Endothelial cell of umbilical vein (primary cell): ENCODE measurements around the gene MAP1LC3C. TPM values are rescaled to one million over a fixed set of nuclear protein-coding genes. Genes with fewer than 3 reads are reported as not detected.

Experiments used
- BruUV-seq: library from RNA; stranded (reverse); fragments of 400-500 nt; replicated peaks from 2 replicates; lab custom pipeline; 2021; lab: Mats Ljungman, UMichigan
- CTCF ChIA-PET: fragments of 300-600, 350-600 bp; sonication (Branson Sonifier 250); formaldehyde crosslinking; loops from one replicate; lab custom pipeline; 2021; ENCODE audit warnings: antibody characterized with exemption, inconsistent platforms; lab: Charles Lee
- POLR2A ChIA-PET: fragments of 300-600, 350-600 bp; sonication (Branson Sonifier 250); formaldehyde crosslinking; loops from one replicate; lab custom pipeline; 2021; ENCODE audit warnings: antibody characterized with exemption, inconsistent platforms; lab: Charles Lee
- DNase-seq: peaks from one replicate; pipeline ENCODE4 v3.0.0-alpha.2; 2011; ENCODE audit warnings: low read depth, low spot score
- FAIRE-seq: peaks from 2 replicates; lab custom pipeline; 2011; peaks lifted over from hg19 to GRCh38; lab: Jason Lieb, UNC
- H2AFZ ChIP-seq: 2 replicates; pipeline ENCODE4 v1.6.0; 2012; ENCODE audit warnings: low read depth, low read length, control low read depth, inconsistent platforms
- H3K27ac ChIP-seq: 2 replicates; pipeline ENCODE4 v1.5.1; 2011; ENCODE audit warnings: low read depth, mild to moderate bottlenecking, control low read depth, low read length, moderate library complexity; ENCODE audit not compliant: insufficient read depth
- H3K27me3 ChIP-seq, 2 experiments: 2 replicates each; pipeline versions ENCODE4 v1.6.0 to v1.6.1; 2011; ENCODE audit warnings: low read length in 2 of 2, mixed read lengths in 1 of 2; ENCODE audit not compliant: control insufficient read depth in 2 of 2, insufficient read depth in 2 of 2
- H3K36me3 ChIP-seq, 2 experiments: 2 replicates in 1 of 2; 3 replicates in 1 of 2; pipeline ENCODE4 v1.5.1; 2011; ENCODE audit warnings: low read length in 2 of 2, mild to moderate bottlenecking in 1 of 2, moderate library complexity in 1 of 2; ENCODE audit not compliant: control insufficient read depth in 2 of 2, insufficient read depth in 2 of 2; ENCODE audit errors: extremely low read depth in 1 of 2
- H3K4me1 ChIP-seq: 3 replicates; pipeline ENCODE4 v1.5.1; 2011; ENCODE audit warnings: mild to moderate bottlenecking, low read length; ENCODE audit not compliant: control insufficient read depth, insufficient read depth; ENCODE audit errors: extremely low read depth
- H3K4me2 ChIP-seq: 2 replicates; pipeline ENCODE4 v1.6.1; 2011; ENCODE audit warnings: low read length, control low read depth, mixed read lengths; ENCODE audit not compliant: insufficient read depth
- H3K4me3 ChIP-seq, 3 experiments: fragments of 200-600 bp in 1 of 3; sonication (generic), shearing (Covaris generic) in 1 of 3; replicated peaks in 1 of 3; 2 replicates each; pipeline ENCODE4 v1.5.1; 2011 to 2016; ENCODE audit warnings: control low read depth in 3 of 3, low read length in 3 of 3, mild to moderate bottlenecking in 2 of 3, inconsistent platforms in 1 of 3, low read depth in 1 of 3, moderate library complexity in 1 of 3; ENCODE audit not compliant: insufficient read depth in 1 of 3
- H3K79me2 ChIP-seq: 2 replicates; pipeline ENCODE4 v1.6.0; 2012; ENCODE audit warnings: low read length, inconsistent platforms; ENCODE audit not compliant: control insufficient read depth, insufficient read depth
- H3K9ac ChIP-seq: replicated peaks from 2 replicates; pipeline ENCODE3; 2011; ENCODE audit warnings: low read length, control low read depth; ENCODE audit not compliant: insufficient read depth; ENCODE audit errors: extremely low read depth
- H3K9me1 ChIP-seq: replicated peaks from 3 replicates; pipeline ENCODE4 v1.6.0; 2011; ENCODE audit warnings: mild to moderate bottlenecking, low read length; ENCODE audit not compliant: control insufficient read depth, insufficient read depth; ENCODE audit errors: extremely low read depth
- H3K9me3 ChIP-seq: replicated peaks from 2 replicates; pipeline ENCODE4 v1.5.1; 2012; ENCODE audit warnings: low read length, inconsistent platforms; ENCODE audit not compliant: control insufficient read depth, insufficient read depth
- H4K20me1 ChIP-seq: replicated peaks from 2 replicates; pipeline ENCODE3; 2011; ENCODE audit warnings: mild to moderate bottlenecking, low read length; ENCODE audit not compliant: control insufficient read depth, insufficient read depth; ENCODE audit errors: extremely low read depth
- EZH2 ChIP-seq: IDR thresholded peaks from 2 replicates; pipeline ENCODE4 v1.6.1; 2012; ENCODE audit warnings: borderline replicate concordance, low read depth, mild to moderate bottlenecking, moderate library complexity, low read length, inconsistent platforms; ENCODE audit not compliant: severe bottlenecking
- FOS ChIP-seq: IDR thresholded peaks from 2 replicates; pipeline ENCODE4 v1.6.1; 2011; ENCODE audit warnings: mild to moderate bottlenecking, low read length, moderate library complexity, borderline replicate concordance; ENCODE audit not compliant: insufficient read depth
- GATA2 ChIP-seq: IDR thresholded peaks from 2 replicates; pipeline ENCODE4 v1.7.0; 2011; ENCODE audit warnings: low read depth, mild to moderate bottlenecking, moderate library complexity, mixed read lengths, low read length; ENCODE audit not compliant: insufficient read length, insufficient read depth
- JUN ChIP-seq: IDR thresholded peaks from 2 replicates; pipeline ENCODE4 v1.6.1; 2011; ENCODE audit warnings: borderline replicate concordance, low read depth; ENCODE audit not compliant: insufficient read length, insufficient read depth
- POLR2A ChIP-seq: IDR thresholded peaks from 2 replicates; pipeline ENCODE4 v1.6.1; 2012; ENCODE audit warnings: low read depth, mild to moderate bottlenecking, control low read depth, low read length
- POLR2AphosphoS5 ChIP-seq: IDR thresholded peaks from 2 replicates; pipeline ENCODE4 v1.6.1; 2012; ENCODE audit warnings: low read depth, mild to moderate bottlenecking, control low read depth, low read length, moderate library complexity; ENCODE audit not compliant: insufficient read depth
- dilution Hi-C: fragments of 300-500 bp; cut with MboI; formaldehyde crosslinking; loops from one replicate; pipeline ENCODE4 v1.15.0; 2019; ENCODE audit warnings: low sequenced_read_pairs; ENCODE audit not compliant: extremely low pct_ligation_motif_present
- intact Hi-C: fragments of 100-400 bp; cut with micrococcal nuclease; formaldehyde crosslinking; loops from one replicate; pipeline ENCODE4 v1.10.0; 2022
- polyA plus RNA-seq, 4 experiments: library from polyadenylated mRNA; depleted of rRNA in 3 of 4; stranded (reverse) in 3 of 4; unstranded in 1 of 4; fragments of >200 nt; gene quantifications; 2 replicates each; pipeline versions ENCODE4 v1.2.1 to v1.2.3, GENCODE V29; 2011 to 2012; ENCODE audit warnings: missing spikeins in 1 of 4
- total RNA-seq: library from RNA; stranded (reverse); gene quantifications from 2 replicates; pipeline ENCODE4 v1.2.3, GENCODE V29; 2021
- TF ChIP-seq, protein P1 (sequence below): IDR thresholded peaks from 2 replicates; pipeline ENCODE4 v1.6.1; 2011; ENCODE audit not compliant: insufficient read depth, insufficient read length
- TF ChIP-seq, protein P2 (sequence below), 2 donors: IDR thresholded peaks; 1 replicate in 1 of 2; 2 replicates in 1 of 2; pipeline ENCODE4 v1.5.1; 2011; ENCODE audit warnings: low read length in 2 of 2, mild to moderate bottlenecking in 2 of 2, moderate library complexity in 2 of 2, control low read depth in 1 of 2, inconsistent platforms in 1 of 2, low read depth in 1 of 2; ENCODE audit not compliant: insufficient read depth in 1 of 2; ENCODE audit errors: extremely low read depth in 1 of 2

Gene MAP1LC3C
- total and polyA plus RNA-seq, 2 donors (not counting 3 experiments of a cell fraction or from before 2014, with no cell fraction given), result not detected

DNA sequence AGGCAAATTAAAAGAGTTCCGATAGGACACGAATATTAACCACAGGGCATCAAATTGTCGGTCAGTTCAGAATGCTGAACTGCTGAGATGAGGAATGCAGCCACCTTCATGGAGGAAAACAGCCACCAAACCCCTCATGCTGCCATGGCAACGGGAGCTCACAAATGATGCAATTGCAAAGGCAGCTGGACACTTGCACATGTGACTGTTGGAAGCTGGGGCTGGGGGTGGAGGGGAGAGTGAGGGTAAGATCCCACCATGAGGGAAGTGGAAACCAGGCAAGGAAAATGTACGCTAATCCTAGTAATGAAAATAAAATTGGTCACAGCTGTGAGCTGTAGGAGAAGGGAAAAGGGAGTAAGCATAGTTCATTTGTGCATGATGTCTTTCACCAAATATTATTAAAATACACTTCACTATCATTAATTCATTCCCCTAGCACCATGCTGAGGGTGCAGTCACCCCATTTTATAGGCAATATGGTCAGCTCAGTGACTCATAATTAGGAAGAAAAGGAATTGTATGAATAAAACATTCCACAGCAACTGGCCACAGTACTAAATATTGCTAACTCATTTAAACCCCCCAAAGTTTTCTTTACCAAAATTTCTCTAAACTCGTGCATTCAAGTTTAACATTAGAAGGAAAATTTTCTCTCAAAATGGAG, 26.1 kb downstream of the MAP1LC3C start:
- H3K27me3 ChIP-seq, result no peaks in the 10 kb centered on the region
- H3K36me3 ChIP-seq, result no peaks in the 10 kb centered on the region
- H3K4me1 ChIP-seq, result no peaks in the 10 kb centered on the region
- FAIRE-seq (no peak), DNase-seq (no peak)
- no peaks in the 10 kb centered on the region for H4K20me1 ChIP-seq
- no peak overlapping the region for H3K27ac ChIP-seq
- dilution Hi-C loops, result no loop called here
- TF ChIP-seq FOS (no peak), GATA2 (no peak), EZH2 (no peak), POLR2A (no peak), JUN (no peak), POLR2AphosphoS5 (no peak)
- TF ChIP-seq, protein P1, sequence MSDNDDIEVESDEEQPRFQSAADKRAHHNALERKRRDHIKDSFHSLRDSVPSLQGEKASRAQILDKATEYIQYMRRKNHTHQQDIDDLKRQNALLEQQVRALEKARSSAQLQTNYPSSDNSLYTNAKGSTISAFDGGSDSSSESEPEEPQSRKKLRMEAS, result no peak
- TF ChIP-seq, protein P2, sequence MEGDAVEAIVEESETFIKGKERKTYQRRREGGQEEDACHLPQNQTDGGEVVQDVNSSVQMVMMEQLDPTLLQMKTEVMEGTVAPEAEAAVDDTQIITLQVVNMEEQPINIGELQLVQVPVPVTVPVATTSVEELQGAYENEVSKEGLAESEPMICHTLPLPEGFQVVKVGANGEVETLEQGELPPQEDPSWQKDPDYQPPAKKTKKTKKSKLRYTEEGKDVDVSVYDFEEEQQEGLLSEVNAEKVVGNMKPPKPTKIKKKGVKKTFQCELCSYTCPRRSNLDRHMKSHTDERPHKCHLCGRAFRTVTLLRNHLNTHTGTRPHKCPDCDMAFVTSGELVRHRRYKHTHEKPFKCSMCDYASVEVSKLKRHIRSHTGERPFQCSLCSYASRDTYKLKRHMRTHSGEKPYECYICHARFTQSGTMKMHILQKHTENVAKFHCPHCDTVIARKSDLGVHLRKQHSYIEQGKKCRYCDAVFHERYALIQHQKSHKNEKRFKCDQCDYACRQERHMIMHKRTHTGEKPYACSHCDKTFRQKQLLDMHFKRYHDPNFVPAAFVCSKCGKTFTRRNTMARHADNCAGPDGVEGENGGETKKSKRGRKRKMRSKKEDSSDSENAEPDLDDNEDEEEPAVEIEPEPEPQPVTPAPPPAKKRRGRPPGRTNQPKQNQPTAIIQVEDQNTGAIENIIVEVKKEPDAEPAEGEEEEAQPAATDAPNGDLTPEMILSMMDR (IDR thresholded peaks at IDR 0.05; ENCODE audit: extremely low read depth in 1 of 2, insufficient read depth in 1 of 2, low read depth in 1 of 2, low read length in 2 of 2), result no peak
- no peak overlapping the region for H3K4me2 ChIP-seq
- H3K9me1 ChIP-seq, result no peaks in the 10 kb centered on the region
- no peak overlapping the region for H2AFZ ChIP-seq
- POLR2A ChIA-PET, result no interaction called here
- BruUV-seq, result no TSS peak
- intact Hi-C loops, result no loop called here
- CTCF ChIA-PET, result interaction anchor here (1.7 kb wide), 1 partner anchor 26 kb away, joined by 4 read pairs; the partner anchor contains the start of gene MAP1LC3C
- no peak overlapping the region for H3K4me3 ChIP-seq
- H3K9me3 ChIP-seq, result no peaks in the 10 kb centered on the region
- H3K9ac ChIP-seq, result no peak overlapping the region
- no peaks in the 10 kb centered on the region for H3K79me2 ChIP-seq
